Activated naive CD8-positive, alpha-beta T cell (primary cell): ENCODE data around the gene CLRN3.

Source experiments
- H3K27ac Mint-ChIP-seq: one replicate; pipeline ENCODE4 v1.8.0; 2021; ENCODE audit warnings: mixed read lengths
- H3K27me3 Mint-ChIP-seq: one replicate; pipeline ENCODE4 v1.8.0; 2021; ENCODE audit warnings: mixed read lengths
- H3K36me3 Mint-ChIP-seq: one replicate; pipeline ENCODE4 v1.8.0; 2021; ENCODE audit warnings: mixed read lengths
- H3K4me1 Mint-ChIP-seq: one replicate; pipeline ENCODE4 v1.8.0; 2021; ENCODE audit warnings: low read depth, mixed read lengths
- H3K4me3 Mint-ChIP-seq: one replicate; pipeline ENCODE4 v1.8.0; 2021; ENCODE audit warnings: mild to moderate bottlenecking, mixed read lengths
- H3K9me3 Mint-ChIP-seq: one replicate; pipeline ENCODE4 v1.8.0; 2021; ENCODE audit warnings: low read depth, mixed read lengths

CLRN3 gene, protein sequence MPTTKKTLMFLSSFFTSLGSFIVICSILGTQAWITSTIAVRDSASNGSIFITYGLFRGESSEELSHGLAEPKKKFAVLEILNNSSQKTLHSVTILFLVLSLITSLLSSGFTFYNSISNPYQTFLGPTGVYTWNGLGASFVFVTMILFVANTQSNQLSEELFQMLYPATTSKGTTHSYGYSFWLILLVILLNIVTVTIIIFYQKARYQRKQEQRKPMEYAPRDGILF

DNA sequence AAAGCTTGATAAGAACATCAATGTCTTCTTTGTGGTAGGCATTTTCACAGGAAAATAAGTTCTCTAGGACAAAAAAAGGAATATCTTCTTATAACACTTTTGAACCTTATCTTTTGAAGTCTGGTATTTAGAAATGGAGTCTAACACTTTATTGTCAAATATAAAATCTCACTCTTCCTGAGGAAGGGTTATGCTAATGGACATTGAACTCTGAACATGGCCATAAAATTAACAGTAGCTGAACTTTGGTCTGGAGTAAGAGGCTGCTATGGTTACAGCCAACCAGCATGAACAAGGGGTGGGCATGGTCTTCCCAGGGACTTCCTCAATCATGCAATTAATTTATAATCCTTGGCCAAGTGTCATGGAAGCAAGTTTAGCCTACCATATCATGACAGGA is at the start of gene CLRN3:
TSS of gene CLRN3 (minus strand) at position 199 of the 400 bp plus-strand sequence. CDS start at position 42, 157 bp downstream.
- Mint-ChIP-seq H3K36me3 (no peaks in the 10 kb centered on the region), H3K27me3 (peaks cover 4% of the 10 kb centered on the region), H3K4me1 (no peaks in the 10 kb centered on the region), H3K4me3 (no peak within 1 kb of the TSS), H3K27ac (no peak within 1 kb of the TSS), H3K9me3 (no peaks in the 10 kb centered on the region)

- no peaks in the 10 kb centered on the region for H3K36me3 Mint-ChIP-seq
- H3K4me1 Mint-ChIP-seq, result peaks cover 23% of the 10 kb centered on the region
- no peak overlapping the region for H3K27ac Mint-ChIP-seq
- no peak overlapping the region for H3K4me3 Mint-ChIP-seq
- H3K27me3 Mint-ChIP-seq, result peaks cover 2% of the 10 kb centered on the region
- no peaks in the 10 kb centered on the region for H3K9me3 Mint-ChIP-seq
Measured at GRCh38 chr10:127940866-127941640, 48.3 kb upstream of the CLRN3 start.

DNA sequence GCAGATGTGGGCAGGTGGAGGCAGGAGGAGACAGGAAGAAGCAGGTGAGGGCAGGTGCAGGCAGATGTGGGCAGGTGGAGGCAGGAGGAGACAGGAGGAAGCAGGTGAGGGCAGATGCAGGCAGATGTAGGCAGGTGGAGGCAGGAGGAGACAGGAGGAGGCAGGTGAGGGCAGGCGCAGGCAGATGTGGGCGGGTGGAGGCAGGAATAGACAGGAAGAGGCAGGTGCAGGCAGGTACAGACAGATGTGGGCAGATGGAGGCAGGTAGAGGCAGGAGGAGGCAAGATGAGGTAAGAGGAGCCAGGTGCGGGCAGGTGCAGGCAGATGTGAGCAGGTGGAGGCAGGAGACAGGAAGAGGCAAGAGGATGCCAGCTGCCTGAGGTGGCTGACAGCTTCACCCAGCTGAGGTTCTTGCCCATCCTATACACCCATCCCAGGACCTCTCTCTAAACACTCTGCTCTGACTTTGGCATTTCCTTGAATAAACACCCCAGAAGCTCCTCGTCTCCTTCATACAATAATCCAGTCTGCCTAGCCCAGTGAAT is 47.1 kb upstream of the CLRN3 start:
- no peak overlapping the region for H3K4me3 Mint-ChIP-seq
- no peaks in the 10 kb centered on the region for H3K9me3 Mint-ChIP-seq
- H3K4me1 Mint-ChIP-seq, result peaks cover 13% of the 10 kb centered on the region
- H3K27me3 Mint-ChIP-seq, result peaks cover 5% of the 10 kb centered on the region
- no peaks in the 10 kb centered on the region for H3K36me3 Mint-ChIP-seq
- no peak overlapping the region for H3K27ac Mint-ChIP-seq

DNA sequence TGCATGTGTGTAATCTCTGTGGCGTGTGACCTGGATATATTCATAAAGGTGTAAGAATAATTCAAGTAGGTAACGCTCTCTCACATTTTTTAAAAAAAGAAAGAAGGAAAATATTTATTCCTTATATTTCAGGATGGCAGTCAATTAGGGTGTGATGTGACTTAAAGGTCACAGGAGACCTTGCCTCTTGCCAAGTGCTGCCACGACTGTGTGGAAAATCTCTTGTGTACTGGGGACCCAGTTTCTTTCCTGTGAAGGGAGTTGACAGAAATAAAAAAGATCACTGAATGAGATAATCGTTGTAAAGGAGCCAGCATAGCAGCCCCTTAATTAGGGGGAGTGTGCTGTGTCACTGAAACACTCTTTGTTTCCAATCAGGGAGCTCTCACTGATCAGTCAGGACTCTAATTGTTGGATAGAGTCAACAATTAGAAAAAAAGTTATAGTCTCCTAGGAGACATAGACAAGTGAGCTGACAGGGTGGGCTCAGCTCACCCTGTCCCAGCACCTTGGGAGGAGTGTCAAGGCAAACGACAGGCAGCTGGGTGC is 45.2 kb upstream of the CLRN3 start:
- Mint-ChIP-seq H3K27me3 (peaks cover 5% of the 10 kb centered on the region), H3K4me1 (peaks cover 7% of the 10 kb centered on the region), H3K36me3 (no peaks in the 10 kb centered on the region), H3K9me3 (no peaks in the 10 kb centered on the region), H3K4me3 (no peak overlapping the region), H3K27ac (no peak overlapping the region)

DNA sequence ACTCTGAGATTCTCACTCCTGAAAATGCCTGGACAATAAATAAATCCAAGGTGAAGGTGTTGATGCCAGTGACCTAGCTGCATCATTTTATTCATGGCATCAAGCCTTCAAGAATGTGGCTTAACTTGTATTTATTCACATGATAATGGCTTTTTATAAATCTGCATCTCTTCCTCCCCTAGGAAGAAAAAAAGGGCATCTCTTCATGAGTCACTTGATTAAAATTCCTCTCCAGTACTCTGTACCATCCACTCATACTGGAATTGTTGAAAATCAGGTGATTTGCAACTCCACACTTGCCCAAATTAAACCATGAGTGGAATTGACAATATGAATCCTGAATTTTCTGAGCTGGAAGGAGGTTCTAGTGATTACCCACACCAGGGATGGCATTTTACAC is 44.3 kb upstream of the CLRN3 start:
- no peaks in the 10 kb centered on the region for H3K4me1 Mint-ChIP-seq
- H3K27ac Mint-ChIP-seq, result no peak overlapping the region
- peaks cover 3% of the 10 kb centered on the region for H3K27me3 Mint-ChIP-seq
- H3K4me3 Mint-ChIP-seq, result no peak overlapping the region
- no peaks in the 10 kb centered on the region for H3K9me3 Mint-ChIP-seq
- no peaks in the 10 kb centered on the region for H3K36me3 Mint-ChIP-seq

GRCh38 chr10:127935071-127935561 is 42.4 kb upstream of the CLRN3 start:
- Mint-ChIP-seq H3K4me3 (no peak overlapping the region), H3K27ac (no peak overlapping the region), H3K9me3 (no peaks in the 10 kb centered on the region), H3K27me3 (peaks cover 3% of the 10 kb centered on the region), H3K36me3 (no peaks in the 10 kb centered on the region), H3K4me1 (no peaks in the 10 kb centered on the region)

DNA sequence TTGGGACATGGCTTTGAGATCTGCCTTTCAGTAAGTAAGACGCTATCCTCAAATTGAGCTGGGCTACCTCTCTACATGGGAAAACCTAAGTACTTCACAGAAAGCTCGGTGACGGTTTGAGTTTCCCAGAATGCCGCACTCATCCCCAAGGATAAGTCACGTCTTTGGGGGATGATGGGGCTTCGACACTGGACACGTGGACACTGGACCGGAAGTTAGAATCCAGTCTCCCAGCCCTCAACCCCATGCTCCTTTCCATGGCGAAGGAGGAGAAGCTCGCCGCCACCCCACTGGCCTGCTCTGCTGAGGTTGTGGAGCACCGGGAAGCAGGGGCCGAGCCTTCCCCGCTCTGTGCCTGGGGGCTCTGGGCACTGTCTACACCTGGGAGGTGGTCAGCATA is 41.6 kb upstream of the CLRN3 start:
- Mint-ChIP-seq H3K36me3 (no peaks in the 10 kb centered on the region), H3K9me3 (no peaks in the 10 kb centered on the region), H3K4me1 (no peaks in the 10 kb centered on the region), H3K27me3 (peaks cover 3% of the 10 kb centered on the region), H3K27ac (no peak overlapping the region), H3K4me3 (no peak overlapping the region)

GRCh38 chr10:127933271-127933670 is 40.5 kb upstream of the CLRN3 start:
- no peaks in the 10 kb centered on the region for H3K4me1 Mint-ChIP-seq
- H3K36me3 Mint-ChIP-seq, result no peaks in the 10 kb centered on the region
- H3K9me3 Mint-ChIP-seq, result no peaks in the 10 kb centered on the region
- no peak overlapping the region for H3K27ac Mint-ChIP-seq
- H3K27me3 Mint-ChIP-seq, result peaks cover 3% of the 10 kb centered on the region
- H3K4me3 Mint-ChIP-seq, result no peak overlapping the region

DNA sequence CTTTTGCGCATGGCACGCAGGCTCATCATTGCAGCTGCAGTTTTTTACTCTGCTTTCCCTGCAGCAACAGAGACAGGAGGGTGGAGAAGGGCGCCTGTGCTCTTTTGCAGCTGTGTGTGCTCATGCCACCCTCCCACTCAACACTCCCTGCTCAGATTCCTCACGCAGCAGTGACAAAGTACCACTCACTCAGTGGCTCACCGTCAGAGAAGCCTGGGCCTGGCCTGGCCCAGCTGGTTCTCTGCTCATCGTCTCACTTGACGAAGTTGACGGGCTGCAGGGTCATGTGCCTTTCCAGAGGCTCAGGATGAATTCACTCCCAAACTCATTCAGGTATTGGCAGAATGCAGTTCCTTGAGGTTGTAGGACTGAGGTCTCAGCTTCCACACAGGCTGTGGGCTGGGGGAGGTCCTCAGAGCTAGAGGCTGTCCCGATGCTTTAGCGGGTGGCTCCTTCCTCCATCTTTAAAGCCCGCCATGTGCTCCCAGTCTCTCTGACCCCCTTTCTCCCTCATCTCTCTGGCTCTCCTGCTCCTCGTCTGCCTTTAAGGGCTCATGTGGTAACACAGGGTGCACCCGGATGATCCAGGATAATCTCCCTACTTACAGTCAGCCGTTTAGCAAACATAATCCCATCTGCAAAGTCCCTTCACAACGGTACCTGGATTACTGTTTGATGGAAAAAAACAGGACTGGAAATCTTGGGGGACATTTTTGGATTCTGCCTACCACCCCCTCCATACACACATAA is 40.0 kb upstream of the CLRN3 start:
- Mint-ChIP-seq H3K9me3 (no peaks in the 10 kb centered on the region), H3K27me3 (peaks cover 3% of the 10 kb centered on the region), H3K27ac (no peak overlapping the region), H3K4me3 (no peak overlapping the region), H3K4me1 (no peaks in the 10 kb centered on the region), H3K36me3 (no peaks in the 10 kb centered on the region)

- Mint-ChIP-seq H3K36me3 (no peaks in the 10 kb centered on the region), H3K4me3 (no peak overlapping the region), H3K27ac (no peak overlapping the region), H3K4me1 (no peaks in the 10 kb centered on the region), H3K27me3 (no peaks in the 10 kb centered on the region), H3K9me3 (no peaks in the 10 kb centered on the region)
Measured at GRCh38 chr10:127928021-127928806, 35.5 kb upstream of the CLRN3 start.

- Mint-ChIP-seq H3K4me1 (no peaks in the 10 kb centered on the region), H3K4me3 (no peak overlapping the region), H3K9me3 (no peaks in the 10 kb centered on the region), H3K27me3 (no peaks in the 10 kb centered on the region), H3K36me3 (no peaks in the 10 kb centered on the region), H3K27ac (no peak overlapping the region)
Measured at GRCh38 chr10:127926455-127926854, 33.7 kb upstream of the CLRN3 start.

GRCh38 chr10:127925471-127926207 is 32.9 kb upstream of the CLRN3 start:
- no peak overlapping the region for H3K4me3 Mint-ChIP-seq
- no peaks in the 10 kb centered on the region for H3K4me1 Mint-ChIP-seq
- H3K27me3 Mint-ChIP-seq, result no peaks in the 10 kb centered on the region
- H3K27ac Mint-ChIP-seq, result no peak overlapping the region
- H3K9me3 Mint-ChIP-seq, result no peaks in the 10 kb centered on the region
- no peaks in the 10 kb centered on the region for H3K36me3 Mint-ChIP-seq

DNA sequence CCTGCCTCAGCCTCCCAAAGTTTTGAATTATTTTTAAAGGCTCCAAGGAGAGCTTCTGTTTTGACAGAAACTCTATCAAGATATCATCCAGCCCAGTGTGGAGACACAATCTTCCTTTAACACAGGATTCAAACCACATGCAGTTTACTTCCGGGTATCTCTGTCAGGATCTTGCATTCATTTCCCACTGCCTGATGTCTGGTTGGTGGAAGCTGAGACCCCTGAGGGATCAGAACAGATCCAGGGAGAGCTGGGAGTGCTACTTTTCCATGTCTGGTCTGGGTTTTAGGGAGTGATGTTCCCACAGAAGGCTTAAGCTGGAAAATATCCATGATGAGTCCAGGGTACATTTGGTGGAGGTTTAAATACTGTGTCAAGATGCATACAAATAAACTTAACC is 30.9 kb upstream of the CLRN3 start:
- Mint-ChIP-seq H3K4me3 (no peak overlapping the region), H3K36me3 (no peaks in the 10 kb centered on the region), H3K4me1 (no peaks in the 10 kb centered on the region), H3K27ac (no peak overlapping the region), H3K9me3 (no peaks in the 10 kb centered on the region), H3K27me3 (no peaks in the 10 kb centered on the region)
